ENCODE results near the gene HGS. TPM values are rescaled to one million over a fixed set of nuclear protein-coding genes. Genes with fewer than 3 reads are reported as not detected.

Gene HGS
- total RNA-seq, 1 experiment from 2014 or later = 103 TPM

DNA sequence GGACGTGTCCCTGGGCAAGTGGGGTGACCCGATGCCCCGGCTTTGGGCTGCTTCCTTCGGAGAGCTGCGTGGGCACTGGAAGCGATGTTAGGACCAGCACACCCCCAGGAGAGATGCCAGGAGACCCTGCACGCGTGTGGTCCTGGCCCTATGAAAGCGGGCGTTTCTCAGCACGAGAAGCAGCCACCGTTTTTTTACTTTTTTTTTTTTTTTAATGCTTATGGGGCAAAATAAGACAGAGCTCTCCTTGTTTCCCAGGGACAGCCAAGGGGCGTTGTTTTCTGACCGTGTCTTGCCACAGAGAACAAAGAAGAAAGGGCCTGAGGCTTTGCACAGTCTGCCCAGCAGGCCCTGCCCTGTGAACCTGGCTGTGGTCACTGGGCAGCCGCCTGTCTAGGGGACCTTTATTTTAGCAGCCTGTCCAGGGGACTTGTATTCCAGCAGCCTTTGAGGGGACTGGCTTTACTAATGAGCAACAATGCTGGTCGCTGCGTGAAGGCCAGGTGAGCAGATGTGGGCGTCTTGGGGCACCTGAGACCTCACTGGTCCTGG lies 29.3 kb downstream of the HGS start:
- no peaks in the 10 kb centered on the region for H3K27me3 ChIP-seq
- H3K9me3 ChIP-seq (replicated peaks) = no peaks in the 10 kb centered on the region
- H3K4me3 ChIP-seq = peak overlapping the region; percentile 88
- peaks cover 25% of the 10 kb centered on the region for H3K4me1 ChIP-seq
- peak; percentile 68 to 77 for DNase-seq
- H3K36me3 ChIP-seq = peaks cover 8% of the 10 kb centered on the region
- peak overlapping the region; percentile 7 for H3K27ac ChIP-seq

DNA sequence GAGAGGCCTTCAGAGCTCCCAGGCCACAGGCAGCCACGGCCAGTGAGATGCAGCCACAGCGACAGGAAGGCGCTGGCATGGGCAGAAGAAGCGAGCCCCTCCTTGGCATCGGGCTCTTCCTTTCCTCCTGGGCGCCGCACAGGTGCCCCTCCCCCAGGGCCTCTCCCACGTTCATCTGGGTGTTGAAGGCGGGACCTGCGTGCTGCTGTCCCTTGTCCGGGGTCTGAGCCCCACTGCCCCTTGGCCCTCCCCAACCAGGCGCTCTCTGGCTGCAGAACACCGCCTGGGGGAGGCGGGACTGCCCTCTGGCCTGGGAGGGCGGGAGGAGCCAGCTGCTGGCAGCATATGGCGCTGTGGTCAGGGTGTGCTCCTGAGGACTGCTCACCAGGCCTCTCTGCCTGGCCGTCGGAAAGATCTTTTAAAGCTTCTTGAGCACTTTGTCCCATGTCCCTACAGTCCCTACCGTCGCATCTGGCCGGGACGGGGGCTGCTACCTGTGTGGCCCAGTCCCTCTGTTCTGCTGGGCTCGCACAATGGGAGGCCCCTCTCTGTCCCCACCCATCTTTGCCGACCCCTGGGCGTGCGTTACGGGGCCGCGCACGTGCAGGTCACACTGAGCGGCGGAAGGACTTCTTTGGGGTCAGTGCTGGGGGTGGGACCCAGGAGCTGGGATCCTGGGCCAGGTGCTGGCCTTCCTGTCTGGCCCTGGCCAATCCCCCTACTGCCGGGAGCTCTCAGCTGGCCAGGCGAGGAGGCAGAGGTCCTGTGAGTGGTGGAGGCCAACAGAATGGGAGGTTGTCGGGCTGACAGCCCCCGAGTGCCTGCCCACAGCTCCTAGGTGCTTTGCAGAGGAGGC lies 30.0 kb downstream of the HGS start:
- Histone ChIP-seq H3K27ac (peak overlapping the region; percentile 7), H3K4me1 (peaks cover 25% of the 10 kb centered on the region), H3K9me3 (replicated peaks) (no peaks in the 10 kb centered on the region), H3K36me3 (peaks cover 11% of the 10 kb centered on the region), H3K4me3 (peak overlapping the region; percentile 88), H3K27me3 (no peaks in the 10 kb centered on the region)
- DNase-seq = peak; percentile 84

DNA sequence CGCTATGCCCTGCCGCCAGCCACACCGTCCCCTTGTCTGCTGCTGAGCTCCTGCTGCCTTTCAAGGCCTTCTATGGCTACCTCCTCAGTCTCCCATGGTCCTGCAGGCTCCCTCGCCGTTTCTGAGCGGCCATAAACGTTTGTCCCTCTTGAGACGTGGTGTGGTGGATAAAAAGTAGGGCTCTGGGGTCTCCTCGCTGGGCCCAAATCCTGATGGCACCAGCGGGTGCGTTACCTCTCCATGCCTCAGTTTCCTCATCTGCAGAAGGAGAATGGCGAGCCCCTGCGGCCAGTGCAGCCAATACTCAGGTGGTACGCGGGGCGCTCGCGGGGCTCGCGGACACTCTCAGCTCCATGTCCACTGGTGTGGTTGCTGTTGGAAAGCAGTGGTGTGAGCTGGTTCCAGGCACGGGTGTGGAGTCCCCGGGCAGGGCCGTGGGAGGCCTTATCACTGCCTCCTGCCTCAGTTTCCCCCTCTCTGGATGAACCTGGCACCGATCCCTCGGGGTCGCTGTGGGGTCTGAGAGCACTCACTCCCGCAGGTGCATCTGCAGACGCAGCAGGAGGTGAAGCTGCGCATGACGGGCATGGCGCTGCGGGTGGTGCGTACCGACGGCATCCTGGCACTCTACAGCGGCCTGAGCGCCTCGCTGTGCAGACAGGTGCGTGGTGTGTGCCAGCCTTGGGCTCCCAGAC lies 30.7 kb downstream of the HGS start:
- H3K9me3 ChIP-seq (replicated peaks) = no peaks in the 10 kb centered on the region
- DNase-seq = no peak
- H3K36me3 ChIP-seq = peaks cover 6% of the 10 kb centered on the region
- no peak overlapping the region for H3K4me3 ChIP-seq
- peaks cover 25% of the 10 kb centered on the region for H3K4me1 ChIP-seq
- no peak overlapping the region for H3K27ac ChIP-seq
- no peaks in the 10 kb centered on the region for H3K27me3 ChIP-seq

DNA sequence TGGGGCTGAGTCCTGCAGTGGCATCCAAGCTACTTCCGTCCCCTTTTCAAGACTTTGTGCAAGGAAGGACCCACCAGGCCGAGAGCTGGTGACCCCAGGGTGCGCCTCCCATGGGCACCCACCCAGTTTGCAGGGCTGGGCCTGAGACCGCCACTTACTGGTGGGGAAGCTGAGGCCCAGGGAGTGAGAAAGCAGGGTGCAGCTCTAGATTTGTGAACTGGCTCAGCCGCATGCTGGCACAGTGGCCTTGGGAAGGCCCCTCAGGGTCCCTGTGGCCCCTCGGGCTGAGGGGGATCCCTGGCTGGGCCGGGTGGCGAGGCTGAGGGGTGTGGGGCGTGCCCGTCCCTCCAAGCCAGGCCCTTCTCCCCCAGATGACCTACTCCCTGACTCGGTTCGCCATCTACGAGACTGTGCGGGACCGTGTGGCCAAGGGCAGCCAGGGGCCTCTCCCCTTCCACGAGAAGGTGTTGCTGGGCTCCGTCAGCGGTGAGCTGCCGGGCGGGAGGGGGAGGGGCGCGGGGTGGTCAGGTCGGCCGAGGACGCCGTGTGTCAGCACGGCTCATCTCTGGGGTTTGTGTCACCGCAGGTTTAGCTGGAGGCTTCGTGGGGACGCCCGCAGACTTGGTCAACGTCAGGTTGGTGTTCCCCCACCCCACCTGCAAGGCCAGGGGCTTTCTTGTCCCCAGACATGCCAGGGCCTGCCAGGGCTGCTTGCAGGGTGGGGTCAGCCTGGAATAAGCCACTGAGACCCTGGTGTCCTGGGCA lies 31.5 kb downstream of the HGS start:
- no peak for DNase-seq
- no peak overlapping the region for H3K27ac ChIP-seq
- peaks cover 6% of the 10 kb centered on the region for H3K36me3 ChIP-seq
- H3K4me3 ChIP-seq = no peak overlapping the region
- H3K27me3 ChIP-seq = no peaks in the 10 kb centered on the region
- no peaks in the 10 kb centered on the region for H3K9me3 ChIP-seq (replicated peaks)
- peaks cover 25% of the 10 kb centered on the region for H3K4me1 ChIP-seq

DNA sequence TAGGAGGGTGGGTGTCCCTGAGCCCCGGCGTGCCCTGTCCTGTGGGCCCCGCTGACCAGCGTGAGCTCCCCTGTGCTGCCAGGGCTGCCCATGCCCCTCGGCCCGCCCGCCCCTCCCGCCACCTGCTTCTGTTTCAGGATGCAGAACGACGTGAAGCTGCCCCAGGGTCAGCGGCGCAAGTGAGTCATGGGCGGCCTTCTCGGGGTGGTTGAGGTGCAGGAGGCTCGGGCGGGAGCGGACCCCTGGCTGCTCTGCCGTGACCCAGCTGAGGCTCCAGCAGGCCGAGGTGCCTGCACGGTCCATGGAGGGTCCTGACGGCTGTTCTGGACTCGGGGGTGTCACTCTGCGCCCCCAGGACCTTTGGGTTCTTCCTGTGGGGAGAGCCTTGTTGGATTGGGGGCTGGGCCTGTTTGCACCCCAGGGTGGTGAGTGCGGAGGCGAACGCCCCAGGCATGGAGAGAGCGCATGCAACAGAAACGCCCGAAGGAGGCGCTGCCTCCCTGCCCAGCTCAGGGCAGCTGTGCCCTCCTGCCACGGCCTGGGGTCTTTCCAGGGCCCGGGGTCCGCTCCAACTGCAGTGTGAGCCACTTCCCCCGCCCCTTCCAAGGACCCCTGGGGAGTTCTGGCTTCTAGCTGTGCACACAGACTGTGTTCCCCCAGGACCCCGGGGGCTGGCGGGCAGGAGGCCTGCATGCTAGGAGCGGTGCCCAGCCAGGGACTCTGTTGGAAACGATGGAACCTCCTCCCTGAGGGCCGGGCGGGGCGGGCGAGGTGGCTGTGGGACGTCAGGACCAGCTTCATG lies 32.3 kb downstream of the HGS start:
- Histone ChIP-seq H3K27me3 (no peaks in the 10 kb centered on the region), H3K4me1 (peaks cover 20% of the 10 kb centered on the region), H3K36me3 (peaks cover 6% of the 10 kb centered on the region), H3K9me3 (replicated peaks) (no peaks in the 10 kb centered on the region), H3K27ac (no peak overlapping the region), H3K4me3 (no peak overlapping the region)
- no peak for DNase-seq

- no peaks in the 10 kb centered on the region for H3K27me3 ChIP-seq
- no peaks in the 10 kb centered on the region for H3K9me3 ChIP-seq (replicated peaks)
- H3K27ac ChIP-seq = no peak overlapping the region
- H3K4me1 ChIP-seq = peaks cover 17% of the 10 kb centered on the region
- no peak overlapping the region for H3K4me3 ChIP-seq
- DNase-seq = no peak
- peaks cover 6% of the 10 kb centered on the region for H3K36me3 ChIP-seq
These were observed 32.8 kb downstream of the HGS start for GRCh38 chr17:81716674-81716996.

GRCh38 chr17:81717049-81717765 lies 33.4 kb downstream of the HGS start:
- Histone ChIP-seq H3K4me1 (peaks cover 22% of the 10 kb centered on the region), H3K4me3 (no peak overlapping the region), H3K9me3 (replicated peaks) (no peaks in the 10 kb centered on the region), H3K27me3 (no peaks in the 10 kb centered on the region), H3K36me3 (peaks cover 6% of the 10 kb centered on the region), H3K27ac (no peak overlapping the region)
- DNase-seq = no peak

- Histone ChIP-seq H3K9me3 (replicated peaks) (no peaks in the 10 kb centered on the region), H3K36me3 (peaks cover 6% of the 10 kb centered on the region), H3K4me3 (no peak overlapping the region), H3K27ac (no peak overlapping the region), H3K4me1 (peaks cover 27% of the 10 kb centered on the region), H3K27me3 (peaks cover under 1% of the 10 kb centered on the region; the same call in 1 of the 2 replicates)
- no peak for DNase-seq
These were observed 33.9 kb downstream of the HGS start for GRCh38 chr17:81717766-81718089.

GRCh38 chr17:81719410-81720266 lies 35.8 kb downstream of the HGS start:
- DNase-seq = no peak
- H3K27ac ChIP-seq = no peak overlapping the region
- H3K36me3 ChIP-seq = peaks cover 6% of the 10 kb centered on the region
- peaks cover 20% of the 10 kb centered on the region for H3K4me1 ChIP-seq
- no peaks in the 10 kb centered on the region for H3K9me3 ChIP-seq (replicated peaks)
- peaks cover 3% of the 10 kb centered on the region; the same call in 1 of the 2 replicates for H3K27me3 ChIP-seq
- no peak overlapping the region for H3K4me3 ChIP-seq

DNA sequence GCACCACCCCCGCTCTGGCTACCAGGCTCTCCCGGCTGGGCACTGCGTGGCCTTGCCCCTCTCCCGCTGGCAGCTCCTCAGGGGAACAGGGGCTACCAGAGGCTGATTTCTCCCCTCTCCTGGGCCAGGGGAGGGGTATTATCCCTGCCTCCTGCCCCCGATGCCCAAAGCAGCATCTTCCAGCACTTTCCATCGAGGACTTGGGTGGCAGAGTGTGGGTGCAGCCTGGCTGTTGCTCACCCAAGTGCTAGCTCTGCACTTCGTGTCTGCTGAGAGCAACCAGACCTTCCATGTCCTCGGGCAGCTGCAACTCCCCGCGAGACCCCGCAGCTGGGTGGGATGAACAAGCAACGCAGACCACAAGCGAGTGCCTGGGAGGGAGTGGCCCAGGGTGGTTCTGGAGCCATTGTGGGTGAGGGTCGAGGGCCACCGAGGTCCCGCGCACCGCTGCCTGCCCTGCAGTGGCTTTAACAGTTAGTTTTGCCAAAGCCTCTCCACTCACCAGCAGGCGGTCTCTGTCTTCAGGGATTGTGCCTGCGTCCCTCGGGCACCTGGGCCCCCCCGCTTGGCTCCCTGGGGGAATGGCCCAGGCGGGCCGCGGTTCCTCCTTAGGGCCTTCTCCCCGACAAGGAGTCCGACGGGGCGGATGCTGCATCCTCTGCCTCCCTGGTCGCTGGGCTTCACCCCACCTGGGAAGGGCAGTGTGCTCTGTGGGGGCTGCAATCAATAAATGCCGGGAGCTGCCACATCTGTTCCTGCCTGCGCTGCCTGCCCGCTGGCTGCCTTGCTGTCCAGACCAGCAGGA lies 36.7 kb downstream of the HGS start:
- DNase-seq = no peak
- H3K27ac ChIP-seq = no peak overlapping the region
- H3K4me1 ChIP-seq = peaks cover 20% of the 10 kb centered on the region
- no peaks in the 10 kb centered on the region for H3K9me3 ChIP-seq (replicated peaks)
- H3K27me3 ChIP-seq = peaks cover 3% of the 10 kb centered on the region; the same call in 1 of the 2 replicates
- peaks cover 6% of the 10 kb centered on the region; the same call in 1 of the 2 replicates for H3K36me3 ChIP-seq
- H3K4me3 ChIP-seq = no peak overlapping the region

DNA sequence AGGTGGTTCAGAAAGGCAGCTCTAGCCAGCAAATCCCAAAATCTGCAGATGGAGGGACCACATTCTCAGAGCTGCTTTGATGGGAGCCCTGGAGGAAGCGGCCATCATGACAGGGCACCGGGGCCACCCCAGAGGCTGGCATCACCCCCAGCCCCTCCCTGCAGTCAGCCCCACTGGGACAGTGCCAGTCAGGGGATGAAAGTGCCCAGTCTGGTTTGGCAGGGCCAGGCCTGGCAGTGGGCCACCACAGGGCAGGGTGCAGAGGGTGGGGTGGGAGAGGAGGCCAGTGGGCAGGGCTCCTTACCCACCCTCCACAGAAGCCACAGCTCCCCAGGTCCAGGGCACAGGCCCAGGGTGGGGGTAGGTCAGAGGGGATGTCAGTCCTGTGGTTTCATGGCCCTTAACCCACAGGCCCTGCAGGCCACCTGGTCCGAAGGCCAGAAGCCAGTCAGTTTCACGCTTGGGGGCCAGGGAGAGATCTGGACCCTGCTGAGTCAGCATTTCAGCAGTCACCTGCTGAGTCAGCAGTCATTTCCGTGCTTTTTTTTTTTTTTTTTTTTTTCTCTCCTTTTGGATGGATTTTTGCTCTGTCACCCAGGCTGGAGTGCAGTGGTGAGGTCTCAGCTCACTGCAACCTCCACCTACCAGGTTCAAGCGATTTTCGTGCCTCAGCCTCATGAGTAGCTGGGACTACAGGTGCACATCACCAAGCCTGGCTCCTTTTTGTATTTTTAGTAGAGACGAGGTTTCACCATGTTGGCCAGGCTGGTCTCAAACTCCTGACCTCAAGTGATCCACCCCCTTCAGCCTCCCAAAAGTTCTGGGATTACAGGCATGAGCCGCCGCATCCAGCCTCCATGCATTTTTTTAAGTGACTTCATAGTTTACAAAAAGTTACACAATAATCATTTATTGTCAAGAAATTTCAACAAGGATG lies 38.6 kb downstream of the HGS start:
- H3K27me3 ChIP-seq = peaks cover 3% of the 10 kb centered on the region; the same call in 1 of the 2 replicates
- H3K4me3 ChIP-seq = no peak overlapping the region
- peaks cover 6% of the 10 kb centered on the region; the same call in 1 of the 2 replicates for H3K36me3 ChIP-seq
- H3K9me3 ChIP-seq (replicated peaks) = no peaks in the 10 kb centered on the region
- peak; percentile 62 to 65 for DNase-seq
- peaks cover 17% of the 10 kb centered on the region for H3K4me1 ChIP-seq
- no peak overlapping the region for H3K27ac ChIP-seq

Data from SJCRH30 (cell line).